ENCODE results near the gene PDLIM1. TPM values are rescaled to one million over a fixed set of nuclear protein-coding genes. Genes with fewer than 3 reads are reported as not detected.

The PDLIM1 gene
- total and polyA plus RNA-seq, 2 of the 13 experiments (the other 11 are each of a cell fraction or from before 2014, with no cell fraction given) = 119 to 123 TPM

DNA sequence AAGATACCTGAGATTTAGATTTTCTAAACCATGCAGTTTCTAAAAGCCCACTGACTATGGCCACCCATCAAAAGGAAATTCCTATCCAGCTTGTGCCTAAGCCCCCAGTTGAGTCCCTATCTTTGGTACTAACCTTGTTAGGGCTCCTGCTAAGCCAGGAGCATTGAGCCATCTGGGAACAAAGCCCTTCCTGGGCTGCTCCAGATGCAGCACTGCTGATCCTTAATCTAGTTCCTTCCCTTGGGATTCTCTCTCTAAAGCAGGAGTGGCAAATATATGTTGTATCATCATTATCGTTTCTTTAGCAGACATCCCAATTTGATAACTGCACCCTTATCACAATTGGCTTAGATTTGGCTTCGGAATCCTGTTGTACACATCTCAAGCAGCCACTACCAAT lies 24.7 kb upstream of the PDLIM1 start:
- Histone ChIP-seq H4K20me1 (ENCODE audit: insufficient read depth, low read length) (no peaks in the 10 kb centered on the region), H2AFZ (ENCODE audit: low read length) (no peak overlapping the region), H3K9me3 (ENCODE audit: low read length) (no peaks in the 10 kb centered on the region), H3K36me3 (replicated peaks in 1 of 2; ENCODE audit: control insufficient read depth in 1 of 2, insufficient read depth in 2 of 2, low read length in 2 of 2) (peaks cover 11 to 38% of the 10 kb centered on the region in 2 experiments), H3K4me3 (replicated peaks in 1 of 3; ENCODE audit: insufficient read depth in 1 of 3, low read depth in 2 of 3, low read length in 3 of 3) (no peak overlapping the region), H3K4me1 (ENCODE audit: insufficient read depth, low read length) (peaks cover 13% of the 10 kb centered on the region), H3K4me2 (ENCODE audit: low read depth, low read length) (no peak overlapping the region), H3K9ac (ENCODE audit: insufficient read depth, low read depth, low read length) (no peak overlapping the region), H3K27ac (ENCODE audit: extremely low read length, insufficient read depth, low read length) (no peak overlapping the region), H3K79me2 (ENCODE audit: insufficient read depth, low read length) (no peaks in the 10 kb centered on the region), H3K27me3 (ENCODE audit: control insufficient read depth in 1 of 2, insufficient read depth in 2 of 2, low read length in 2 of 2) (no peaks in the 10 kb centered on the region)
- ChIA-PET CTCF (ENCODE audit: low intra/inter-chr PET ratio, low total read pairs) (no interaction called here), POLR2A (no interaction called here)
- ATAC-seq (no peak), FAIRE-seq (no peak), DNase-seq (ENCODE audit: low spot score) (no peak)
- intact Hi-C loops (cut with micrococcal nuclease; ENCODE audit: unreplicated experiment) = no loop called here
- BruUV-seq (replicated peaks) = no TSS peak
- in situ Hi-C loops (cut with HindIII; ENCODE audit: extremely low pct_ligation_motif_present, low pct_unique_long_range_greater_than_20kb) = no loop called here
- 100% methylated on average over 2 of the region's 2 CpGs for WGBS (ENCODE audit: low lambda C conversion rate)
- no peak for TF ChIP-seq NR2F6 (IDR thresholded peaks at IDR 0.05)
- TF ChIP-seq NR2F6 (CRISPR knock-in tag; IDR thresholded peaks at IDR 0.05) = no peak
- TF ChIP-seq ZMAT3 (CRISPR knock-in tag; conservative IDR thresholded peaks at IDR 0.05) = no peak
- no peak for TF ChIP-seq ATF7-NPFF (CRISPR knock-in tag; IDR thresholded peaks at IDR 0.05; ENCODE audit: low read depth)
- TF ChIP-seq SKIL (CRISPR knock-in tag; IDR thresholded peaks at IDR 0.05; ENCODE audit: borderline replicate concordance) = no peak
- TF ChIP-seq, protein P1, sequence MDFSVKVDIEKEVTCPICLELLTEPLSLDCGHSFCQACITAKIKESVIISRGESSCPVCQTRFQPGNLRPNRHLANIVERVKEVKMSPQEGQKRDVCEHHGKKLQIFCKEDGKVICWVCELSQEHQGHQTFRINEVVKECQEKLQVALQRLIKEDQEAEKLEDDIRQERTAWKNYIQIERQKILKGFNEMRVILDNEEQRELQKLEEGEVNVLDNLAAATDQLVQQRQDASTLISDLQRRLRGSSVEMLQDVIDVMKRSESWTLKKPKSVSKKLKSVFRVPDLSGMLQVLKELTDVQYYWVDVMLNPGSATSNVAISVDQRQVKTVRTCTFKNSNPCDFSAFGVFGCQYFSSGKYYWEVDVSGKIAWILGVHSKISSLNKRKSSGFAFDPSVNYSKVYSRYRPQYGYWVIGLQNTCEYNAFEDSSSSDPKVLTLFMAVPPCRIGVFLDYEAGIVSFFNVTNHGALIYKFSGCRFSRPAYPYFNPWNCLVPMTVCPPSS (IDR thresholded peaks at IDR 0.05) = no peak
- TF ChIP-seq, protein P2, sequence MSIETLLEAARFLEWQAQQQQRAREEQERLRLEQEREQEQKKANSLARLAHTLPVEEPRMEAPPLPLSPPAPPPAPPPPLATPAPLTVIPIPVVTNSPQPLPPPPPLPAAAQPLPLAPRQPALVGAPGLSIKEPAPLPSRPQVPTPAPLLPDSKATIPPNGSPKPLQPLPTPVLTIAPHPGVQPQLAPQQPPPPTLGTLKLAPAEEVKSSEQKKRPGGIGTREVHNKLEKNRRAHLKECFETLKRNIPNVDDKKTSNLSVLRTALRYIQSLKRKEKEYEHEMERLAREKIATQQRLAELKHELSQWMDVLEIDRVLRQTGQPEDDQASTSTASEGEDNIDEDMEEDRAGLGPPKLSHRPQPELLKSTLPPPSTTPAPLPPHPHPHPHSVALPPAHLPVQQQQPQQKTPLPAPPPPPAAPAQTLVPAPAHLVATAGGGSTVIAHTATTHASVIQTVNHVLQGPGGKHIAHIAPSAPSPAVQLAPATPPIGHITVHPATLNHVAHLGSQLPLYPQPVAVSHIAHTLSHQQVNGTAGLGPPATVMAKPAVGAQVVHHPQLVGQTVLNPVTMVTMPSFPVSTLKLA (IDR thresholded peaks at IDR 0.05) = no peak
- no peak for TF ChIP-seq ZNF550 (CRISPR knock-in tag; IDR thresholded peaks at IDR 0.05; ENCODE audit: borderline replicate concordance)
- TF ChIP-seq PAF1 (CRISPR knock-in tag; IDR thresholded peaks at IDR 0.05) = no peak
- TF ChIP-seq, protein P3, sequence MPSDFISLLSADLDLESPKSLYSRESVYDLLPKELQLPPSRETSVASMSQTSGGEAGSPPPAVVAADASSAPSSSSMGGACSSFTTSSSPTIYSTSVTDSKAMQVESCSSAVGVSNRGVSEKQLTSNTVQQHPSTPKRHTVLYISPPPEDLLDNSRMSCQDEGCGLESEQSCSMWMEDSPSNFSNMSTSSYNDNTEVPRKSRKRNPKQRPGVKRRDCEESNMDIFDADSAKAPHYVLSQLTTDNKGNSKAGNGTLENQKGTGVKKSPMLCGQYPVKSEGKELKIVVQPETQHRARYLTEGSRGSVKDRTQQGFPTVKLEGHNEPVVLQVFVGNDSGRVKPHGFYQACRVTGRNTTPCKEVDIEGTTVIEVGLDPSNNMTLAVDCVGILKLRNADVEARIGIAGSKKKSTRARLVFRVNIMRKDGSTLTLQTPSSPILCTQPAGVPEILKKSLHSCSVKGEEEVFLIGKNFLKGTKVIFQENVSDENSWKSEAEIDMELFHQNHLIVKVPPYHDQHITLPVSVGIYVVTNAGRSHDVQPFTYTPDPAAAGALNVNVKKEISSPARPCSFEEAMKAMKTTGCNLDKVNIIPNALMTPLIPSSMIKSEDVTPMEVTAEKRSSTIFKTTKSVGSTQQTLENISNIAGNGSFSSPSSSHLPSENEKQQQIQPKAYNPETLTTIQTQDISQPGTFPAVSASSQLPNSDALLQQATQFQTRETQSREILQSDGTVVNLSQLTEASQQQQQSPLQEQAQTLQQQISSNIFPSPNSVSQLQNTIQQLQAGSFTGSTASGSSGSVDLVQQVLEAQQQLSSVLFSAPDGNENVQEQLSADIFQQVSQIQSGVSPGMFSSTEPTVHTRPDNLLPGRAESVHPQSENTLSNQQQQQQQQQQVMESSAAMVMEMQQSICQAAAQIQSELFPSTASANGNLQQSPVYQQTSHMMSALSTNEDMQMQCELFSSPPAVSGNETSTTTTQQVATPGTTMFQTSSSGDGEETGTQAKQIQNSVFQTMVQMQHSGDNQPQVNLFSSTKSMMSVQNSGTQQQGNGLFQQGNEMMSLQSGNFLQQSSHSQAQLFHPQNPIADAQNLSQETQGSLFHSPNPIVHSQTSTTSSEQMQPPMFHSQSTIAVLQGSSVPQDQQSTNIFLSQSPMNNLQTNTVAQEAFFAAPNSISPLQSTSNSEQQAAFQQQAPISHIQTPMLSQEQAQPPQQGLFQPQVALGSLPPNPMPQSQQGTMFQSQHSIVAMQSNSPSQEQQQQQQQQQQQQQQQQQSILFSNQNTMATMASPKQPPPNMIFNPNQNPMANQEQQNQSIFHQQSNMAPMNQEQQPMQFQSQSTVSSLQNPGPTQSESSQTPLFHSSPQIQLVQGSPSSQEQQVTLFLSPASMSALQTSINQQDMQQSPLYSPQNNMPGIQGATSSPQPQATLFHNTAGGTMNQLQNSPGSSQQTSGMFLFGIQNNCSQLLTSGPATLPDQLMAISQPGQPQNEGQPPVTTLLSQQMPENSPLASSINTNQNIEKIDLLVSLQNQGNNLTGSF (CRISPR knock-in tag; IDR thresholded peaks at IDR 0.05) = no peak
- TF ChIP-seq ZBTB10 (CRISPR knock-in tag; IDR thresholded peaks at IDR 0.05; ENCODE audit: borderline replicate concordance) = no peak
- no peak for TF ChIP-seq TCF7L2 (IDR thresholded peaks at IDR 0.05; ENCODE audit: low read depth, low read length)
- TF ChIP-seq ZNF143 (CRISPR knock-in tag; IDR thresholded peaks at IDR 0.05) = no peak
